BJ (cell line): ENCODE measurements around the gene TCP11L1. TPM values are rescaled to one million over a fixed set of nuclear protein-coding genes. Genes with fewer than 3 reads are reported as not detected.

Experiments used
- CTCF ChIA-PET: fragments of 350-600 bp; formaldehyde crosslinking; extraction: SDS; loops from one replicate; lab custom pipeline; 2021; ENCODE audit warnings: antibody characterized with exemption, inconsistent platforms; lab: Yijun Ruan, JAX
- POLR2A ChIA-PET: fragments of 300-600 bp; sonication (Branson Sonifier 250); formaldehyde crosslinking; extraction: SDS; loops from one replicate; lab custom pipeline; 2021; ENCODE audit warnings: antibody characterized with exemption; lab: Charles Lee
- DNase-seq: peaks from one replicate; pipeline ENCODE4 v3.0.0-alpha.2; 2011; ENCODE audit warnings: low read depth
- H3K27me3 ChIP-seq: 2 replicates; pipeline ENCODE4 v1.6.0; 2011; ENCODE audit warnings: low read length; ENCODE audit not compliant: control insufficient read depth, insufficient read depth
- H3K36me3 ChIP-seq: 2 replicates; pipeline ENCODE4 v1.5.1; 2011; ENCODE audit warnings: low read length; ENCODE audit not compliant: control insufficient read depth, insufficient read depth
- H3K4me3 ChIP-seq: 2 replicates; pipeline ENCODE4 v1.5.1; 2011; ENCODE audit warnings: low read depth, mild to moderate bottlenecking, control low read depth, low read length
- CTCF ChIP-seq: IDR thresholded peaks from 2 replicates; pipeline ENCODE4 v1.5.1; 2011; ENCODE audit warnings: low read depth, mild to moderate bottlenecking, control low read depth, inconsistent platforms, low read length, moderate library complexity; ENCODE audit not compliant: insufficient read depth
- polyA plus RNA-seq: library from polyadenylated mRNA; depleted of rRNA; stranded (reverse); fragments of >200 nt; gene quantifications from 2 replicates; pipeline ENCODE4 v1.2.3, GENCODE V29; 2011

Gene TCP11L1
- polyA plus RNA-seq, 1 experiment = 20.2 TPM

DNA sequence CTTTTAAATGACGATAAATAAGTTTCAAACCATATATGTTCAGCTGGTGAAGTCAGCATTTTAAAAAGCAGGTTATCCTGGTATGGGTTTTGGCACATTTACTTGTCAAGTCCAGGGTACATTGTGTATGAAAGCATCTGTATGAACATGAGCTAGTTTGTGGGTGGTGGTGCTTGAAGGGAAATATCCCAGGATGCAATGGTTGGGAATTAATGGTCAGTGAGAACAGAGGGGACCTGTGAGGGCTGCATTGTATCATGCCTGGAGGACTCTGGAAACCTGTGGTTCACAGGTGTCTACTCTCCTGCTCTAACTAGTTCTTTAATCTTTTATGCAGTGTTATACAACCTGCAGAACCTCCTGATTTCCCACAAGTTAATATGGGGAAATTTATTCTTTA lies 17.9 kb upstream of the TCP11L1 start:
- TF ChIP-seq CTCF = no peak
- ChIA-PET POLR2A (interaction anchor here (1.2 kb wide), 1 partner anchor 18 kb away, joined by 5 read pairs; the partner anchor contains the start of gene TCP11L1), CTCF (no interaction called here)
- no peak for DNase-seq
- Histone ChIP-seq H3K36me3 (no peaks in the 10 kb centered on the region), H3K27me3 (no peaks in the 10 kb centered on the region), H3K4me3 (no peak overlapping the region)

DNA sequence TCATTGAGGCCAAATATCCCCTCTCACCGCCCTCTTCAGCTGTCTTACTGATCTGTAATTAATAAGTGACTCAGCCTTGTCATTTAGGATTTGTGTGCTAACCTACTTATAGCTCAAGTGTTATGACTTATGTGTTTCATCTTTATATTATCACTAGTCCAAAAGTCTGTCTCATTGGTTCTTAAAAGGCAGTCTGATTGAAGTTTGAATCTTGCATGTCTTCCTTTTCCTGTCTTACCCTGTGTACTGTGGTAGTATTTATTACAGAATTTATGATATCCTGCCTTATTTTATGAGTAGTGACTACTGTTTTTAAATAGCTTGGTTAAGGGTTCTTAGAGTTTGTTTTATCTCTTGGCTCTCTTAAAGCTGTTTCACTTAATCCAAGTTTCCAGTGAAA lies 17.4 kb upstream of the TCP11L1 start:
- no peak for TF ChIP-seq CTCF
- ChIA-PET POLR2A (interaction anchor here (0.6 to 1.2 kb wide), 2 partner anchors 18 to 21 kb away, joined by 3 to 5 read pairs; partner anchors contain the start of gene TCP11L1), CTCF (no interaction called here)
- no peak for DNase-seq
- Histone ChIP-seq H3K4me3 (no peak overlapping the region), H3K27me3 (no peaks in the 10 kb centered on the region), H3K36me3 (no peaks in the 10 kb centered on the region)

DNA sequence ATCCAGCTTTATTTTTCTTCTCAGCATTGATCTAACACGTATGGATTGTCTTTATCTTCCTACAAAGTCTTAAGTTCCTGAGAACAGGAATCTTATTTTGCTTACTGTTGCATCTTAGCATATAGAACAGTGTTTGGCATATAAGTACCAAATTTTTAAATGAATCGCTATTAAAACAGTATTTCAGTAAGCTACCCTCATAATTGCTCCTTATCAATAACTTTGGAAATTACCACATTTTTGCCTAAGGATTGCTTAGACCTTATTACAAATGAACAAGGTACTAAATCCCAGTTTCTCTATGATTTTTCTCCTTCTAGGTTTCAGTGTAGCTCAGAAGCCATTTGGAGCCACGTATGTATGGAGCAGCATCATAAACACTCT lies 14.0 kb upstream of the TCP11L1 start:
- Histone ChIP-seq H3K27me3 (no peaks in the 10 kb centered on the region), H3K4me3 (no peak overlapping the region), H3K36me3 (no peaks in the 10 kb centered on the region)
- POLR2A ChIA-PET = interaction anchor here (0.8 to 1.0 kb wide), 2 partner anchors 9 to 14 kb away, joined by 3 to 5 read pairs; partner anchors contain the start of genes DEPDC7 and TCP11L1
- CTCF ChIA-PET = interaction anchor here (0.8 kb wide), 1 partner anchor 9 kb away, joined by 3 read pairs; no protein-coding TSS in a partner anchor
- TF ChIP-seq CTCF = no peak
- DNase-seq = no peak

GRCh38 chr11:33027233-33027632 lies 12.1 kb upstream of the TCP11L1 start:
- ChIA-PET CTCF (interaction anchor here (0.9 kb wide), 1 partner anchor 38 kb away, joined by 5 read pairs; no protein-coding TSS in a partner anchor), POLR2A (no interaction called here)
- no peak for DNase-seq
- Histone ChIP-seq H3K4me3 (no peak overlapping the region), H3K27me3 (no peaks in the 10 kb centered on the region), H3K36me3 (no peaks in the 10 kb centered on the region)
- no peak for TF ChIP-seq CTCF

DNA sequence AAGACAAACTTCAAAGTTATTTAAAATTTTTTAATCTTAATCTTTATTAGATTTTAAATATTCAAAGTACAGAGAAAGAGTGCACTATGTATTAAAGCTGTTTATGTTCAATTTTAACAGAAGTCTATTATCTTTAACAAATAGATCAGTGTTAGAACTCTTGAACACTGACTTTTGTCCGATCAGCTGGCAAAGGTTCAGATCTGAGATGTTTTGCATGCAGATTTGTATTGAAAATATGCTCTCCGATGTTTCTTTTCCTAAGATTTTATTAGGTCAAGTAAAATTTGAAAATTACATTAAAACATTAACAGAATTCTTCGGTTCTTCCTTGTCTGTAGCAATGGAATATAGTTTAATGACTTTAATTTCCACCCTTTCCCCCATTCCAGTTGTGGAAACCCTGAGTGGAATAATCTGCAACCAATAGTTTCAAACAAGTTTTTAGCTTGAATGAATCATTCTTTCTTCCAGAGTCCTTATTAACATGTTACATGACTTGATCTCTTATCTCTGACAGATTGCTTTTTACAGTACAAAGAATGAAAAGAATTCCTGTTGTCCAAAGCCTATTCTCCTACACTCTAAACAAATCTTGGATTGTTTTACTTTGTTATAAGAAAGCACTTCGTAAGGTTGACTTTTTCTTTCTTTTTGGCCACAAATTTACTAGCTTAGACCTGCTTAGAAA lies 11.4 kb upstream of the TCP11L1 start:
- POLR2A ChIA-PET = interaction anchor here (0.5 kb wide), 1 partner anchor 800 kb away, joined by 4 read pairs; no protein-coding TSS in a partner anchor
- Histone ChIP-seq H3K27me3 (no peaks in the 10 kb centered on the region), H3K36me3 (no peaks in the 10 kb centered on the region), H3K4me3 (no peak overlapping the region)
- CTCF ChIA-PET = interaction anchor here (0.9 to 2.4 kb wide), 2 partner anchors 12 to 38 kb away, joined by 5 to 9 read pairs; partner anchors contain the start of gene DEPDC7
- DNase-seq = no peak
- no peak for TF ChIP-seq CTCF
